Activated naive CD4-positive, alpha-beta T cell treated with anti-CD3 and anti-CD28 coated beads for 36 hours (primary cell): Measurements from ENCODE around the gene OR2G6. TPM values are rescaled to one million over a fixed set of nuclear protein-coding genes. Genes with fewer than 3 reads are reported as not detected.
A peak's percentile ranks its signal among the peaks of the same experiment; 100 is the strongest.
"Not testable (repeated sequence)": the region's sequence is repeated elsewhere in the genome, so short reads cannot be mapped to it uniquely, and the experiment has no call there.

ENCODE experiments used
- CTCF ChIA-PET: fragments of 350-600 bp; sonication (Branson Sonifier 250); formaldehyde crosslinking; loops from one replicate; lab custom pipeline; 2021; ENCODE audit warnings: antibody characterized with exemption; lab: Charles Lee
- DNase-seq: peaks from one replicate; pipeline ENCODE4 v3.0.0-alpha.2; 2020
- H3K27ac Mint-ChIP-seq: one replicate; pipeline ENCODE4 v1.8.0; 2021; ENCODE audit warnings: mild to moderate bottlenecking, mixed read lengths
- H3K27me3 Mint-ChIP-seq: one replicate; pipeline ENCODE4 v1.8.0; 2021; ENCODE audit warnings: low read depth, mixed read lengths
- H3K36me3 Mint-ChIP-seq: one replicate; pipeline ENCODE4 v1.8.0; 2021; ENCODE audit warnings: low read depth, mixed read lengths
- H3K4me1 Mint-ChIP-seq: one replicate; pipeline ENCODE4 v1.8.0; 2021; ENCODE audit warnings: low read depth, mixed read lengths
- H3K4me3 Mint-ChIP-seq: one replicate; pipeline ENCODE4 v1.8.0; 2021; ENCODE audit warnings: mild to moderate bottlenecking, moderate library complexity, mixed read lengths
- H3K9me3 Mint-ChIP-seq: one replicate; pipeline ENCODE4 v1.8.0; 2021; ENCODE audit warnings: mixed read lengths
- intact Hi-C: fragments of 100-400 bp; cut with micrococcal nuclease; formaldehyde crosslinking; loops from one replicate; pipeline ENCODE4 v1.15.1; 2023
- total RNA-seq, 2 experiments: library from RNA; stranded (reverse); gene quantifications; one replicate each; pipeline ENCODE4 v1.2.3, GENCODE V29; 2021

Gene OR2G6
- total RNA-seq, 2 experiments from 2014 or later, result not detected

DNA sequence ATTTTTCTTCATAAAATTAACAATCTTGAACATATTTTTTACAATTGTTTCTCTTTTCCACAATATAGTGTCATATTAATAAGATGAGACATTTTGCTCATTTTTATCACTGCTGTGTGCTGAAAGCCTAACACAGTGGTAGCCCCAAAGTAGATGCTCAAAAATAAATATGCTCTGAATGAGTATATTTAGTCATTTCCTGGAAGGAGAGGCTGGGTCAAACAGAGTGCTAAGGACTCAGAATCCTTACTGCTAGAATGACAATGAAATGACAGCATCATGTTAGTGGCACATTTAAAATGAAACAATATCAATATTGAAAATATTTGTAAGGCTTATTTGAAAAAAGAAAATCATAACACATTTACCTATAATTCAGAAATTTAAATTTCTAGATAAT, 29.6 kb downstream of the OR2G6 start:
- DNase-seq, H3K27ac Mint-ChIP-seq, H3K4me3 Mint-ChIP-seq, H3K36me3 Mint-ChIP-seq, H3K27me3 Mint-ChIP-seq, CTCF ChIA-PET, H3K4me1 Mint-ChIP-seq, H3K9me3 Mint-ChIP-seq, intact Hi-C loops: not testable (repeated sequence)

DNA sequence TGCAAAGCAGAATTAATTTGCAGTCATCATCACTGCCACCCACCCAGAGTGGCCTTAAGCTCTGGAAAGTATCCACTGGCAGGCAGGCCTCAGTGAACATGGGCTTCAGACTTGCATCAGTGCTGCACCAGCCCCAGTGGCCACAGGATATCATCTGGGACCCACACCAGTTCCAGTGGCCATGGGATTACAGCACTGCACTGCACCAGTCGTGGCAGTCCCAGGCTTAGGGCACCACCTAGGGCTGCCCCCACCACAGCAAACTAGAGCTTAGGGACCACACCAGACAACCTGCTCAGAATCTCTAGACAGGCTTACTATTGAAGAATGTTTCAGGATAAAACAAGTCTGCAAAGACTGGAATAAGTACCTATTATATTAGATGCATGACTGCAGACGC, 39.5 kb downstream of the OR2G6 start:
- CTCF ChIA-PET, intact Hi-C loops, H3K36me3 Mint-ChIP-seq, H3K27ac Mint-ChIP-seq, H3K4me3 Mint-ChIP-seq, H3K27me3 Mint-ChIP-seq, H3K9me3 Mint-ChIP-seq, DNase-seq, H3K4me1 Mint-ChIP-seq: not testable (repeated sequence)

DNA sequence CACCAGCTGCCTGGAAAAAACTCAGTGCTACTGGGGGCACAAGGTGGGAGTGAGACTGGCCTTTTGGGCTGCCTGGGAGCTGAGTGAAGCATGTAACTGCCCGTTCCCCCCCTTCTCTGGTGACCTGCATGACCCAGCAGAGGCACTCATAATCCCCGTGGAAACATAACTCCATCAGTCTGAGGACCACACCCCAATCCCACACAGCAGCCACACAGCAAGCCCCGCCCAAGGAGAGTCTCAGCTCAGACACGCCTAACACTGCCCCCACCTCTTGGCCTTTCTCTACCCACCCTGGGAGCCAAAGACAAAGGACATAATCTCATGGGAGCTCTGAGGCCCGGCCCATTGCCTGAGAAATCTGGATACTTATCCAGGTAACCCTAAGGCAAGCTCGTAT, 43.2 kb downstream of the OR2G6 start:
- H3K4me1 Mint-ChIP-seq, H3K27me3 Mint-ChIP-seq, H3K4me3 Mint-ChIP-seq, DNase-seq, H3K9me3 Mint-ChIP-seq, intact Hi-C loops, CTCF ChIA-PET, H3K27ac Mint-ChIP-seq, H3K36me3 Mint-ChIP-seq: not testable (repeated sequence)

DNA sequence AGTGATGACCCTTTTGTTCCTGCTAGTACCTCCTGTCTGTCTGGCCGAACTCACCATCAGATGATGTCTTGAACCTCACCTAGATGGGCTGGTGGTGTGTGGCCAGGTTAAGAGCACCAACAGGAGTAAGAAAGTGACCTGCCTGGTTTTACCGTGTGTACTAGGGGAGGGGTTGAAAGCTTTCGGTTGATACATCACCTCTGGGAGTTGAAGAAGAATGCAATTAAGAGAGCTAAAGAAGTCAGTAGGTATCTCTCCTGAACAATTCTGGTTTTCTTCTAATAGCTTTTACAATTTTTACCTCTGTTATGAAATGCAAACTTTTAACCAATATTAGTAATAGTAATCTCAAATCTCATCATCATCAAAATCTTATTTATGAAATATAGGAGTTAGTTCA, 54.8 kb downstream of the OR2G6 start, which contains the start of gene OR2T29:
OR2T29 (minus strand) TSS at position 101 of the 400 bp plus-strand sequence. CDS start 3,281 bp downstream, outside the sequence.
- CTCF ChIA-PET, intact Hi-C loops, H3K4me3 Mint-ChIP-seq, DNase-seq, H3K36me3 Mint-ChIP-seq, H3K4me1 Mint-ChIP-seq, H3K27me3 Mint-ChIP-seq, H3K9me3 Mint-ChIP-seq, H3K27ac Mint-ChIP-seq: not testable (repeated sequence)

DNA sequence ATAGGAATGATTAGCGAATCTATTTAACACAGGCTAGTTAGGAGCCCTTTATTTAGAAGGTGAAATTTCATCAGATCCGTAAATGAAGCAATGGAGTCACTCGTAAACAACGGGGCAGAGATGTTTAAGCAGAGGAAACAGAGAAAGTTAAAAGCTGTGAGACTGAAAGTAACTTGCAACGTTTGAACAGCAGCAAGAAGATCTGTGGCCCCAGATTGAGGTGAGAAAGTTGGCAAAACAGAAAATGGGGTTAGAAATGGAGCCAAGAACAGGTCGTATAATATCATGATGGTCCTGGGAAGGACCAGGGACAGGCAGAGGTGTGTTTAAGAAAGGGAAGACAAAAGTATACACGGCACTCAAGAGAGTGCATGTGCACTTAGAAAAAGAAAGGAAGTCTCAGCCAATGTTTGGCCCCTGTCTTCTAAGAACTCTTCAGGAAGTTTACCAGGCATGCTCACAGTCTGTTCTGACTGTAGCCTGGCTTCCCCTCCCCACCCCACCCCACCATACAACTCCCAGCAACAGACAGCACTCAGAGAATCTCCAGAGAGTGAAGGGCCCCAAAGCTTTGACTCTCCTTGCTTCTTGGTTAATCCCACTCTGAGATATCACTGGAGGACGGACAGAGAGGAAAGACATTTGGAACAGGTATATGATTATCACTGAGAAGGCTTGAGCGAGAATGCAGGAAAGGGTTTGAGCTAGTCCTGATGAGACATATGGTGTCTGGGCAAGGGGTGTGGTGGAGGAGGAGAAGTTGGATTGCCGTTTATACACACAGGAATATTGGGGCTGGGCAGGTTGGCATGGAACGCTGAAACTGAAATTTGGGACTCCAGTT, 57.9 kb downstream of the OR2G6 start:
- H3K27me3 Mint-ChIP-seq, CTCF ChIA-PET, H3K9me3 Mint-ChIP-seq, H3K36me3 Mint-ChIP-seq, intact Hi-C loops: not testable (repeated sequence)
- peak; percentile 21 for DNase-seq
- Mint-ChIP-seq H3K4me1 (peaks cover 15% of the 10 kb centered on the region), H3K4me3 (peak overlapping the region; percentile 78), H3K27ac (peak overlapping the region; percentile 94)

DNA sequence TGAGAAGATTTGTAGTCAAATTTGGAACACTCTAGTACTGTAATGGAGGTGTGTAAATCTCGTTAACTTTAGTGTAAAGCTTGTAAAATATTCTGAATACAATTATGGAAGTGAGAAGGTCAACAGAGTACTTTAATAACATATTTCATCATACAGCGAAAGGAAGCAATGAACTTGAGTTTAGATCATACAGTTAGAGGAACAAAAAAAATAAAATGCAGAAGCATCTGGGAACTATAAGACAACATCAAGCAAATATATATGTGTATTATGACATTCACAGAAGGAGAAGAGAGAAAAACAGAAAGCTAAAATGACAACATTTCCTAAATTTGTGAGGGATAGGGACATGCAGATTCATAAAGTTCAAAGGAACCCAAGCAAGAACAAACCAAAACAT, 61.2 kb downstream of the OR2G6 start:
- DNase-seq, intact Hi-C loops, H3K4me3 Mint-ChIP-seq, H3K36me3 Mint-ChIP-seq, H3K27ac Mint-ChIP-seq, H3K27me3 Mint-ChIP-seq, CTCF ChIA-PET, H3K9me3 Mint-ChIP-seq: not testable (repeated sequence)
- peaks cover 17% of the 10 kb centered on the region for H3K4me1 Mint-ChIP-seq

DNA sequence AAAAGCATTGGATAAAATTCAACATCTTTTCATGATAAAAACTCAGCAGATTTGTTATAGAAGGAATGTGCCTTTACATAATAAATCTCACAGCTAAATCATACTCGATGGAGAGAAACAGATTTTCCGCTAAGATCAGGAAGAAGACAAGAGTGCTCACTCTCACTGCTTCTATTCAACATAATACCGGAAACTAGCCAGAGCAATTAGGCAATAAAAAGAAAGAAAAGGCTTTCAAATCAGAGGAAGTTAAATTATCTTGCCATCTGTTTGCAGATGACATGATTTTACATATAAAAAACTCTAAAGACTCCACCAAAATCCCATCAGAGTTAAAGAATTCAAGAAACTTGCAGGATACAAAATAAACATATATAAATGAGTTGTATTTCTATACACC, 62.9 kb downstream of the OR2G6 start:
- intact Hi-C loops, H3K4me3 Mint-ChIP-seq, H3K9me3 Mint-ChIP-seq, H3K36me3 Mint-ChIP-seq, H3K27me3 Mint-ChIP-seq, H3K27ac Mint-ChIP-seq, CTCF ChIA-PET, DNase-seq: not testable (repeated sequence)
- H3K4me1 Mint-ChIP-seq, result peaks cover 15% of the 10 kb centered on the region

DNA sequence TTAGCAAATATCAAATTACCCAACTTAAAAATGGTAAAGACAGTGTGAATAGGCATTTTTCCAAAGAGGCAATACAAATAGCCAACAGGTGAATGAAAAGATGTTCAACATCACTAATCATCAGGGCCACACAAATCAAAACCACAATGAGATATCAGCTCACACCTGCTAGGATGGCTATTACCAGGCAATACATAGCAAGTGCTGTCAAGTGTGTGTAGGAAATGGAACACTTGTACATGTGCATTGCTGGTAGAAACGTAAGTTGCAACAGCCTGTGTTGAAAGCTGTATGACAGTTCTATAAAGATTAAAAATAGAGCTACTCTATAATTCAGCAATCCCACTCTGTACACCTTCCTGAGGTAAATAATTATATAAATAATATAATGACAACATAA, 64.2 kb downstream of the OR2G6 start:
- H3K9me3 Mint-ChIP-seq, DNase-seq, CTCF ChIA-PET, H3K4me3 Mint-ChIP-seq, H3K27me3 Mint-ChIP-seq, intact Hi-C loops, H3K27ac Mint-ChIP-seq, H3K36me3 Mint-ChIP-seq: not testable (repeated sequence)
- H3K4me1 Mint-ChIP-seq, result peaks cover 14% of the 10 kb centered on the region

DNA sequence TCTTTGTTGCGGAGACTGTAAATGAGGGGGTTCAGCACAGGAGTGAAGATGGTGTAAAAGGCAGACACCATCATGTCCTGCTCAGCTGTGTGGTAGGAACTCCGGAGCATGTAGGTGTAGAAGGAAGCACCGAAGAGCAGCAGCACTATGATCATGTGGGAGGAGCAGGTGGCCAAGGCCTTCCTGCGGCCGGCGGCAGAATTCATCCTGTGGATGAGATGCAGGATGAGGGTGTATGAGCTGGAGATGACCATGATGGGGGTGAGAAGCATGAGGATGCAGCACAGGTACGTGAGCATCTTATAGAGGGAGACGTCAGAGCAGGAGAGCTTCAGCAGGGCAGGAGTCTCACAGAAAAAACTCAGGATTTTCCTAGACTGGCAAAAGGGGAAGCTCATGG, 66.0 kb downstream of the OR2G6 start:
- H3K27ac Mint-ChIP-seq, result not testable (repeated sequence)

DNA sequence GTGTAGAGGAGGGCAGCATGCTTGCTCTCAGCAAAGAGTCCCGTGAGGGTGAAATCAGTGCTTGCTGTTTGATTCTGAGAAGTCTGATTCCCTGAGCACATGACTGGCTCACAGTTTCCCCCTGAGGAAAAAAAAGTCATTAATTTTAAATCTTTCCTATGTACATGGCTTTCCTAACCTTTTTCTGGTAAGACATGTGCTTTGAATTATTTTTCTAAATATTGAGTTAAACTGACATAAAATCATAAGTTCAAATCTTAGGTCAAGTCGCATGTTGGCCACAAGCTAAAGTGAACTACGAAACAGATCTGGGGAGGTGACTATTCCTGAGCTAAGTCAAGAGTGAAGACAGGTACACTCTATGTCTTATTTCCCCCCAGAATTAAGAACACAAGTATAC, 66.8 kb downstream of the OR2G6 start, which contains the start of gene OR2T34:
OR2T34 (minus strand) TSS at position 101 of the 400 bp plus-strand sequence; CDS start at position 101, 0 bp downstream.
- H3K27me3 Mint-ChIP-seq, H3K9me3 Mint-ChIP-seq, H3K27ac Mint-ChIP-seq, intact Hi-C loops, CTCF ChIA-PET, H3K4me3 Mint-ChIP-seq, DNase-seq, H3K36me3 Mint-ChIP-seq: not testable (repeated sequence)
- peaks cover 11% of the 10 kb centered on the region for H3K4me1 Mint-ChIP-seq

More for the DNA sequence above, 66.0 kb downstream of the OR2G6 start:
- CTCF ChIA-PET, H3K27me3 Mint-ChIP-seq, H3K36me3 Mint-ChIP-seq, intact Hi-C loops, DNase-seq, H3K4me3 Mint-ChIP-seq, H3K9me3 Mint-ChIP-seq: not testable (repeated sequence)
- peaks cover 14% of the 10 kb centered on the region for H3K4me1 Mint-ChIP-seq

DNA sequence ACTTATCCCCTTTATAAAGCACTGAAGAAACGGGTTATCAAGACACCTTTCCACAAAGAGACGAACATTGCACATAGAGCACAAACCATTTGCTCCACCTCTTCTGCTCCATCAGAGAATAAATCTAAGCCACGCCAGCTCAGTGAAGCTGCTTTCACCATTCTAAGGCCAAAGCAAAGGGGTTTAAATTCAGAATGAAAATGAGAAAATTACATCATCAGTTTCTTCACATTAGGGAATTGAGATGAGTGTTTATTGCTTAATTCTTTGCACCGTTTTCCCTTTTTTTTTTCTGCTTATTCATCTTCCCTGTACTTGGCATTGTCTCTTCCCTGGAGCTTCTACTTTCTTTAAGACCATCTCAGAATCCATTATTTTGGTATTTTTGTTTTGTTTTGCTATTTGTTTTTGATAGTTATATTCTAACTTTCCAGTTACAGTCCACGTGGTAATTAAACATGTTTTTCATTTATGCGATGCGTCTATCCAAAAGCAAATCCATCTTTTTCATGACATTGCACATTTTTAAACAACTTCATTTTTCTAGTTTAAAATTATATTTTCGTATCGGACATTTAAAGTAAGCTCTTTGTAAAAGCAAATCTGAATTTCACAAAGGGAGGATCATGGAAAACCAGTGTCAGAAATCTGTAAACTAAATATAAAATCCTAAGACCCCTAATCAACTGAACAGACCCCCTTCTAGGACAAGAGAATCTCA, 68.5 kb downstream of the OR2G6 start:
- no peak overlapping the region for H3K4me3 Mint-ChIP-seq
- H3K27ac Mint-ChIP-seq, result peak overlapping the region; percentile 41
- no peaks in the 10 kb centered on the region for H3K27me3 Mint-ChIP-seq
- CTCF ChIA-PET, result interaction anchor here (0.7 kb wide), 1 partner anchor 387 kb away, joined by 3 read pairs; no protein-coding TSS in a partner anchor
- H3K4me1 Mint-ChIP-seq, result peaks cover 7% of the 10 kb centered on the region
- DNase-seq, result no peak
- intact Hi-C loops, result no loop called here
- no peaks in the 10 kb centered on the region for H3K36me3 Mint-ChIP-seq
- peaks cover 5% of the 10 kb centered on the region for H3K9me3 Mint-ChIP-seq
